KBM-7 (cell line): ENCODE results near the gene SLC22A14.

Experiments
- DNase-seq: peaks from one replicate; pipeline ENCODE4 v3.0.0-alpha.2; 2015
- in situ Hi-C: fragments of 300-500 bp; cut with MboI; formaldehyde crosslinking; loops from 2 replicates; pipeline ENCODE4 v1.14.3; 2020; ENCODE audit warnings: low sequenced_read_pairs, low pct_unique_long_range_greater_than_20kb, mixed read lengths

SLC22A14 gene

DNA sequence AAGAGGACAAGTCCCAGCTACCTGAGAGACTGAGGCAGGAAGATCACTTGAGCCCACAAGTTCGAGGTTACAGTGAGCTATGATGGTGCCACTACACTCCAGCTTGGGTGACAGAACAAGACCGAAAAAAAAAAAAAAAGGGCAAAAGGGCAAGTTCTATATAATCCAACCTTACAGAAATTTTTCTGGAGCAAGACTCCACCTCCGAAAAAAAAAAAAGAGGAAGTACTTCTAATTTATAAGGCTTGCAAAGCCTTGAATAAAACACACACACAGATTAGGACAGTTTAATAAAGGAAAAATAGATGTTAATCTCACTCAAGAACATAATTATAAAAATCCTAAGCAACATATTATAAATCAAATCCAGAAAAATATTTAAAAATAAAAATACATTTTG is 50.1 kb downstream of the SLC22A14 start:
- in situ Hi-C loops, result no loop called here

DNA sequence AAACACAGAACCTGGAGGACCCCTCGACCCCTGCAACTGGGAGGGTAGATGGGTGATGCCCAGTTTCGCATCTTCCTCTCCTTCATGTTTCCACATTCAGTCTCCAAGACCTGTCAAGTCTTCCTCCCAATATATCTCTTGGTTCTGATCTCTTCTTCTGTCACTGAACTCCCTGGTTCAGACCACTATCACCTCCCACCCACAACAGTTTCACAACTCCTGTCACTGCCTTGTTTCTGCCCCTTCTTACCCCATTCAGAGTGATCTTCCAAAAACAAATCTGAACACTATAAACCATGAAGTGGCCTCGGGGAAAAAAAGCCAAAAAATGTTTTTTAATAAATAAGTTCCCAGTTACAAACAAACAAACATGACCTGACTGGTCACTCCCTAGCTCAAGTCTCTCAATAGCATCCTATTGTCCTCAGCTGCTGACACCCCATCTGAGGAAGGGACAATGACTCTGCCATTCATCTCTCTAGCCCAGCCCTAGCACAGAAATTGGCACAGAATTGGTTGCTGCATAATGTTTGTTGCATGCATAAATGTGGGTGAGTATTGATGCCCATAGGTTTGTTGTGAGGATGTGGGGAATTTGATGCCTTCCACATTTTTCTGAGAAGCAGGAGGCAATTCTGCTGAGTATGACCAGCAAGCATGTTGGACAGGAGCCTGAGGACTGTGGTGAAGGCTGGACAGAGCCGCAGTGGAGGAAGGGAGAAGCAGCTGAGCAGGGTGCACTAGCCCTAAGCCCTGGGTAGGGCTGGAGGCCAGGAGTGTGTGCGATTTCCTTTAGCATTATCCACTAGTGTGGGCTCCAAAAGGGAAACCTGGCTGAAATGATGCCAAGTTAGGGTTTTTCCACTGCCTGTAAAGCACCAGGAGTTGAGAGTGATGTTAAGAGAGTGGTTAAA is 52.3 kb downstream of the SLC22A14 start:
- in situ Hi-C loops, result no loop called here
- DNase-seq, result no peak

More for the DNA sequence above, 50.1 kb downstream of the SLC22A14 start:
- peak; percentile 51 for DNase-seq

DNA sequence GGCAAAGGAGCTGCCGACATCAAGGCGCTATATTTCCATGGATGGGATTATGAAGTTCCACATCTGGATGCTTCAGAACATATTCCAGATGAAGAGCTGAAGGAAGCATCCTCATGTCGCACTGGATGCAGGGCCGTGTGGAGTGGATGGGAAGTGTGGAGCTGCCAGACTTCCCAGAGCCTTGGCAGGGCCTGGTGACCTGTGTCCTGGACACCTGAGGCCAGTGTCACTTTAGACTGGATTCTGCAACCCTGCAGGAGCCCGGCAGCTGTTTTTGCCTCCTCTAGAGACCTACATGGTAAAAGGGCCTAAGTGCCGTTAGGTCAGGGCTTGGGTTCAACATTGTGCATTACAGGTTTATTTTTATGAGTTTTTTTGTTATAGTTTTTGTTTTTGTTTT is 53.2 kb downstream of the SLC22A14 start:
- no peak for DNase-seq
- in situ Hi-C loops, result no loop called here

DNA sequence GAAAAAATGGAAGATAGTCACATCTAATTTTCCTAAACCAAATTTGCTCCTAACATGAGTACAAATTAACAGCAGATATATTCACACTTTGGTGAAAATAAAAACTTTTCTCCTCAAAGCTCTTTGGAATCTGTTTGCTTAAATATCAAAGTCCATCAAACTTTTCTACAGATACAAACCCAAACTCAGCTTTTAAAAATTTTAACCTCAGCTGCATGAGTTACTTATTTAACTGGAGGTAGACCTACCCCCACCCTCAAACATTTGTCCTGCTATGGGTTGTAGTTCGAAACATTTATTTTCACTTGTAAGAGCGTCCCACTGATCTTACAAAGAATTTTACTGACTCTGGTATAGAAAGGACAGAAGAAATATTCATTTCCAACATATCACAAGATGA is 55.6 kb downstream of the SLC22A14 start:
- in situ Hi-C loops, result no loop called here
- DNase-seq, result no peak

DNA sequence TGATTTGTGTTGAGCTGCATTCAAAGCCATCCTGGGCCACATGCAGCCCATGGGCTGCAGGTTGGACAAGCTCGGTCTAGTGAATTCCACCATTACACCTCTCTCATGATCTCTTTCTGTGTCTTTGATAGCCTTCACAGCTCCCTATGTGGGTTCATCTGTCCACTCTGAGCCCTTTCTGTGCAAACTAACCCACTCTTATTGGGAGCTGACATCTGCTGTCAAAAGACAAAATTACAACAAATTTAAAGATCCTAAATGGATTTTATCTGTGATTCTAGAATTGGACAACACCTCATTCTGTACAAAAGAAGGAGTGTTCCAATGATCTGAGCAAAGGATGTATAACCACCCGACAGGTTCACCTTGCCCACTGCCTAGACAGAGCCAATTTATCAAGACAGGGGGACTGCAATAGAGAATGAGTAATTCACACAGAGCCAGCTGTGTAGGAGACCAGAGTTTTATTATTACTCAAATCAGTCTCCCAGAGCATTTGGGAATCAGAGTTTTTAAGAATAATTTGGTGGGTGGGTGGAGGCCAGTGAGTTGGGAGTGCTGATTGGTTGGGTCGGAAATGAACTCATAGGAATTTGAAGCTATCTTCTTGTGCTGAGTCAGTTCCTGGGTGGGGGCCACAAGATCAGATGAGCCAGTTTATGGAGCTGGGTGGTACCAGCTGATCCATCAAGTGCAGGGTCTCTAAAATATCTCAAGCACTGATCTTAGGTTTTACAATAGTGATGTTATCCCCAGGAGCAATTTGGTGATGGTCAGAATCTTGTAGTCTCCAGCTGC is 61.9 kb downstream of the SLC22A14 start:
- in situ Hi-C loops, result no loop called here
- peak; percentile 30 for DNase-seq

DNA sequence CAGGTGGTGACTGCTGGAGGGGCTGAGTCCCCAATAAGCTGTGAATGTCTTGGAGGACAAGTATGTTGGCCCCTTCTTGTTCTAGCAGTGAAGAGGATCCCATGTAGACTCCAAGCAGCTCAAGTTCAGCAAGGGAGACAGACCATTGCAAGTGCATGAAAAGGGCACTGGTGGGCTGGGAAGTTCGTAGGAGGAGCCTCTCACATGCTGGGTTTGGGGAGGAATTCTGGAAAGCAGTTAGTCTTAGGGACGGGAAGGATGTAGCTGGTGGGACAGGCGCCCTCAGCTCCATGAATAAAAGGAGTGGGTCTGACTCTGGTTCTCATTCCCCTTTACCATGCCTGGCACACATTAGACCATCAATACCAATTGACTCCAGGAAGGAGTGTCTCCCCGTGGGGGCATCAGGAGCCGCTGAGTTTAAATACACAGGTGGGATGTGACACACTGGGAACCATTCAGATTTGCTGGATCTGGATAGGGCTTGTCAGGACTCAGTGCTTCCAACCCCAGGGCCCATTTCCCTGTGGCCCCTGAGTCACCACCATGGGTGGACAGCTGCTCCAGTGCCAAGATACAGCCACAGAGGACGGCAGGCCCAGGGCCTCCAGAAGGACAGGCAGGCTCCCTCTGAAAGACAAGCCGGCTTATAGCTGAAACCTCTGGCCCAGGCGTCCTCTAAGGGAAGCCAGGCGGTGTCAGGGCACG is 63.9 kb downstream of the SLC22A14 start:
- no peak for DNase-seq
- in situ Hi-C loops, result no loop called here

DNA sequence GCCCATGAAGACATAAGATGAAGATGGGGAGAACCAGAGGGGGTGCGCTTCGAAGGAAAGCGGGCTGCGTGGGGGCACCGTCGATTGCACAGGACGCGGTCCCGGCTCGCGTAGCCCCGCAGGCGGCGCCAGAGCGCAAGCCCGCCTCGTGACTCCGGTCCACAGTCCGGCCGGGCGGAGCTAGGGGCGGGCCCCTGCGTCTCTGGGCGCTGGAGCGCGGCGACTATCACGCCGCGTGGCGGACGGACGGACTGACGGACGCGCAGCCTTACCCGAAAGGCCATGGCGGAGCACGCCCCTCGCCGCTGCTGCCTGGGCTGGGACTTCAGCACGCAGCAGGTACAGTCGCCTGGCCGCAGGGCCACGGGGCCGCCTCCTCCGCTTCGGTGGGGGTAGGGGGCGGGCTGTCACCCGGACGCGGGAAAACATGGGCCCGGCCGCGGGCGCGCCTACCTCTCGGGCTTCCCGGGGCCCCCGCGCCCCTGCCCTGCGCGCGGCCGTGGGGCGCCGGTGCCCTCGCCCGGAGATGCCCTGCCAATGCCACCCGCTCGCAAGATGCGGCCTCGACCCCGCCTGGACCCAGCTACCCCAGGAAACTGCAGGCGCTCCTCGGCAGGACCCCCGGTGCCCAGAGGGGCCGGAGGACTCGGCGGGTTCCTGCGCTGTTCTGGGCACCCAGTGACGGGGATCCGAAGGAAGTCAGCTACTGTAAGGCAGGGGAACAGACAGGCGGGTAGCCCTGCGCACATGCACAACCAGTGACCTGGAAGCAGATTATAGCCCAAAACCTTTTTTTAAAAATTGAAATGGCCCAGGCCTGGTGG is 64.7 kb downstream of the SLC22A14 start, which contains the start of gene XYLB:
Gene XYLB (plus strand): TSS at position 199 of the 824 bp plus-strand sequence. CDS start 84 bp downstream, at position 283.
- in situ Hi-C loops, result no loop called here
- DNase-seq, result peak; percentile 87

DNA sequence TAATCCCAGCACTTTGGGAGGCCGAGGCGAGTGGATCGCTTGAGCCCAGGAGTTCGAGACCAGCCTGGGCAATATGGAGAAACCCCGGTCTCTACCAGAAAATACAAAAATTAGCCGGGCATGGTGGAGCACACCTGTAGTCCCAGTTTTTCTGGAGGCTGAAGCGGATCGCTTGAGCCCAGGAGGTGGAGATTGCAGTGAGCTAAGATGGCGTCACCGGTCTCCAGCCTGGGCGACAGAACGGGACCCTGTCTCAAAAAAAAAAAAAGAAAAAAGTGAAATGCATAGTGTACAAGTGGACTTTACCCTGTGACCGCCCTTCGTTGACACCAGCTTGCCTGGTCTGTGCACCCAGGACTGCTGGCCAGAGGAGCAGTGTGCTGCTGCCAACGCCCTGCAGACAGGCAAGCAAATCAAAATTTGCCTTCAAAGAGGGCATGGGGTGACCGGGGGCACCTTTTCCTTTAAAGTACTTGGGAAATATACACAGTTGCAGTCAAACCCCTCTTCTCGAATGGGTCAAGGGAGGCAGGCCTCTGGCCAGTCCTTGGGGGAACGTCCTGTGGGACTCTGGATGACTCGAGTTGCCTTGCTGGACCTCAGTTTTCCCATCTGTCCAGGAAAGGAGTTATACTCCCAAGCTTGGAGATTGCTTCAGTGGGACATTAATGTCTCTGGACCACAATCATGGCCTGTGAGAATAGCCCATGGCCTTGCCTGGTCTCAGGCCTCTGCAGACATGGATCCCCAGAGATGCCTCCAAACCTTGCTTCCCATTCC is 65.5 kb downstream of the SLC22A14 start:
- in situ Hi-C loops, result no loop called here
- DNase-seq, result no peak

DNA sequence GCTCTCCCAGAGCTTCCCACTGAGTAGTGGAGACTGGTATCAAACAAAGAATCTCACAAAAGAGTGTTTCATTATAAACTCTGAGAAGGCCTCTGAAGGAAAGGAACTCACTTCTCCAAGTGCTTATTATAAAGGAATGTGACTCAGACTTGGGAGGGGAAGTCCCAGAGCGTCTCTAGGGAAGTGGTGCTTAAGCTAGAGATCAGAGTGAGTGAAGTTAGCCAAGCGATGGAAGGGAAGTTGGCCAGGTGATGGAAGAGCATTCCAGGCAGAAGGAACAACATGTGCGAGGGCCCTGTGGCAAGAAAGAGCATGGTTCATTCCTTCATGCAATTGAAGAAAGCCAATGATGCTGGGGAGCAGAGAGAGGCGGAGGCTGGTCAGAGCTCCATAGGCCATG is 66.8 kb downstream of the SLC22A14 start:
- DNase-seq, result peak; percentile 33
- in situ Hi-C loops, result no loop called here

DNA sequence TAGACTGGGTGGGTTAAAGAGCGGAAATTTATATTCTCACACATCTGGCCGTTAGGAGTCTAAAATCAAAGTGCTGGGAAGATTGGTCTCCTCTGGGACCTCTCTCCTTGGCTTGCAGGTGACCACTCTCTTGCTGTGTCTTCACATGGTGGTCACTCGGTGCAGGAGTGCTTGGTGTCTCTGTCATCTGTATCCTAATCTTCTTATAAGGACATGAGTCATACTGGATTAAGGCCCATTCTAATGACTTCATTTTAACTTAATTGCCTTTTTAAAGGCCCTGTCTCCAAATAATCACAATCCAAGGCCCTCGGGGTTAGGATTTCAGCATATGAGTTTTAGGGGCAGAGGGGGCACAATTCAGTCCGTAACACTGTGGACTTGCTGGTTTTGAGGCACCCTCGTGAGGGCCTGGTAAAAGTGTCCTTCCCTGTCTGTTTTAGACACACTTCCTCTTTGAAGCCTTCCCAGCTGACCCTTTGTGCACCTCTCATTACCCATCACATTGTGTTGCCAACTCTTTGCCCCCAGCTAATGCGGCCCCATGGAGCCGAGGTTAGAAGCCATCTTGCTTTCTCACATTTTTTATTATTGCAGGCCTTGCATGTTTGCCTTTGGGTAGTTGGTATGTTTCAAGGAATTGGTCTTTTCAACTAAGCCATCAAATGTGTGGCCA is 67.7 kb downstream of the SLC22A14 start:
- in situ Hi-C loops, result no loop called here
- no peak for DNase-seq

DNA sequence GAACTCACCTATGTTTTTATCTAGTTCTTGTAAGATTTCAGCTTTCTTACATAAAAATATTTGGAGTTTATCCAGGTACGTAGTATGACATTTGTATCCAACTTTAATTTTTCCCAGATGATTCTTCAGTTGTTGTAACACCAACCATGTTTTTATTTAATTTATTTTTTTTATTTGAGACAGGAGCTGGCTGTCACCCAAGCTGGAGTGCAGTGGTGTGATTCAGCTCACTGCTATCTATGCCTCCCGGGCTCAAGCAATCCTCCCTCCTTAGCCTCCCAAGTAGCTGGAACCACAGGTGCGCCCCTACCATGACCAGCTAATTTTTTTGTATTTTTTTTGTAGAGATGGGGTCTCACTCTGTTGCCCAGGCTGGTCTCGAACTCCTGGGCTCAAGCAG is 71.1 kb downstream of the SLC22A14 start:
- in situ Hi-C loops, result no loop called here

DNA sequence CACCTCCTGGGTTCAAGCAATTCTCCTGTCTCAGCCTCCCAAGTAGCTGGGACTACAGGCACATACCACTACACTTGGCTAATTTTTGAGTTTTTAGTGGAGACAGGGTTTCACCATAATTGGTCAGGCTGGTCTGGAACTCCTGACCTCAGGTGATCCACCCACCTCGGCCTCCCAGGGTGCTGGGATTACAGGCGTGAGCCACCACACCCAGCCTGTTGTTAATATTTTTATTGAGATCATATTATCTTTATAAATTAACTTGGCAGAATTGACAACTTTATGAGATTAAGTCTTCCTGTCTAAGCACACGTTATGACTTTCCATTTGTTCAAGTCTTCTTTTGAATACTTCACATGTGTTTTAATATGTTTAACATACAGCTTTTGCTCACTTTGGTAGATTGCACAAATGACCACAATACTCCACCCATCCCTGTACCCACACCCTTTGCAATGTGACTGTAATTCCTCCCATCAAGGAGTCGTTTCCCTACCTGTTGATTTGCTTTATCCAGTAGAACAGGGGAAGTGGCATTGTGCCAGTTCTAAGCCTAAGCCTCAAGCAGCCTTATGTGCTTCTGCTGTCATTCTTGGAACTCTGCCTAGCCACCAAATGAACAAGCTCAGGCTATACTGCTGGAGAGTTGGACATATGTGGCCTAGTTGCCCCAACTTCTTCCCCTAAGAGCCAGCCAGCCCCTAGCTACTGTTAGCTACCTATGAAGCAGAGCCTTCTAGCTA is 72.7 kb downstream of the SLC22A14 start:
- in situ Hi-C loops, result no loop called here

More for the DNA sequence above, 71.1 kb downstream of the SLC22A14 start:
- no peak for DNase-seq

DNA sequence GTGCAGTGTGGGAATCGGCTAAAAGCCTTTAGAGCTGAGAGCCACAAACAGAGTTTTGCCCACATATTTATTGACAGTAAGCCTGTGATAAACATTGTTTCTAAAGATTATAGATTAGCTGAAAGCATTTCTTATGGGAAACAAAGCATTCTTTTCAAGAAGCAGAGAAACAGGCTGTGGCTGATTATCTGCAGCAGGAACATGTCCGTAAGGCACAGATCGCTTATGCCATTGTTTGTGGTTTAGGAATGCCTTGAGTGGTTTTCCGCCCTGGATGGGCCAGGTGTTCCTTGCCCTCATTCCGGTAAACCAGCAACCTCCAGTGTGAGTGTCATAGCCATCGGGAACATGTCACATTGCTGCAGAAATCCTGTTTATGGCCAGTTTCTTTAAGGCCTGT is 76.9 kb downstream of the SLC22A14 start:
- in situ Hi-C loops, result no loop called here
- no peak for DNase-seq

More for the DNA sequence above, 72.7 kb downstream of the SLC22A14 start:
- DNase-seq, result peak; percentile 41

DNA sequence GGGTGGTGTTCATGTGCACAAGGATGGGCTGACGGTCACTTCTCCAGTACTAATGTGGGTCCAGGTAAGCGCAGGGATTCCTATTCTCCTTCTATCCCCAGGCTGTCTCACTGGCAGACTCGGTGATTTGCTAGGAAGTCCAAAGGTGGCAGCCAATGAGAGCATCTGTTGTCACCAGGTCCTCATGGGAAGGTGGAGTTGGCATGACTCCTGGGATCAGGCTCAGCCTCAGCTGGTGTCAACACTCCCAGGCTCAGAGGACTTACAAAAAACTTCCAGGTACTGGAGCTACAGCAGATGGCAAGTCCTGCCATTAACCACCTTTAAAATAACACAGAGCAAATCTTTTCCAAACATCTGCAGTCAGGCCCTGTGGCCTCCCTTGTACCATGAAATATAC is 78.3 kb downstream of the SLC22A14 start:
- in situ Hi-C loops, result no loop called here
- DNase-seq, result no peak

DNA sequence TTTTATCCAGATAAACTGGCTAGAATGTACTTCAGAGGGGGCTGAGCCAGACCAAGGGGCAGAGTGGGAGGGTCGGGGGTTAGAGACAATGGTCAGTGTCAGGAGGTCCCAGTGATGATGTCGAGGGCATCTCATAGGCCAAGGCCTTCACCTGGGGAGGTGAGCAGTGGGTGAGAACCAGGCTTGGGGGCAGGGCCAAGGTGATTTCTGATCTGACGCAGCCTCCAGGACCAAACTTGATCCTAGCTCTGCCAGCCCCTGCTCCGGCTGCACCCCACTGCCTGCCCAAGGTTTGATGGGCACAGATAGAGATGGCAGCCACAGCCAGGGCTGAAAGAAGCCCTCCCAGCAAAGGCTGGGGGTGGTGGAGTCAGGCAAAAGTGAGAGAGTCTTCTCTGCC is 79.4 kb downstream of the SLC22A14 start:
- no peak for DNase-seq
- in situ Hi-C loops, result no loop called here

DNA sequence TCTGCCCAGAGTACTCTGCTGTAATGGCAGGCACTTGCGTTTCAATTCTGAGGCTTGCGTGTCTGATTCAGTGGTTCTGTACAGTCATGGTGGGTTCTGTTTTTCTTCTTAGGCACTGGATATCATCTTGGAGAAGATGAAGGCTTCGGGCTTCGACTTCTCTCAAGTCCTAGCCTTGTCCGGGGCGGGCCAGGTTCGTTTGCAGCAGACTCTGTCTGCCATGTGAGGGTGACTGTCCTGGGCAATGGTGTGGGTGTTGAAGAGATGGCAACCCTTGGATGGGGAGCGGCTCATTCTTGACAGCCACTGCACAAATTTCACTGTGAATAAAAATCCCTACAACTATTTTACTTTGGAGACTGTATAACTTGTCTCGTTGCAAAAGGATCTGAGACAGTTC is 80.7 kb downstream of the SLC22A14 start:
- DNase-seq, result no peak
- in situ Hi-C loops, result no loop called here
